Neural cell (in vitro differentiated cells): ENCODE measurements around the gene NECTIN4.

ENCODE experiments used
- EP300 ChIP-seq: fragments of 450-650 bp; conservative IDR thresholded peaks from 2 replicates; pipeline ENCODE4 v1.6.1; 2014; ENCODE audit warnings: antibody characterized with exemption, mild to moderate bottlenecking, moderate library complexity; ENCODE audit not compliant: poor library complexity, severe bottlenecking
- EZH2 ChIP-seq: fragments of 200-600, 300-800 bp; shearing (Covaris generic), sonication (generic); IDR thresholded peaks from 2 replicates; pipeline ENCODE4 v1.6.1; 2014; ENCODE audit warnings: antibody characterized with exemption, low read length, borderline replicate concordance, mild to moderate bottlenecking; ENCODE audit not compliant: insufficient read depth, poor library complexity, severe bottlenecking
- MXI1 ChIP-seq: fragments of 450-650 bp; conservative IDR thresholded peaks from 2 replicates; pipeline ENCODE4 v1.6.1; 2014; ENCODE audit warnings: antibody characterized with exemption, mild to moderate bottlenecking; ENCODE audit not compliant: poor library complexity, severe bottlenecking
- POLR2AphosphoS5 ChIP-seq: IDR thresholded peaks from 2 replicates; pipeline ENCODE4 v1.6.1; 2012
- RAD21 ChIP-seq: fragments of 450-650 bp; conservative IDR thresholded peaks from 2 replicates; pipeline ENCODE4 v1.6.1; 2014; ENCODE audit warnings: antibody characterized with exemption, mild to moderate bottlenecking, moderate library complexity
- SMC3 ChIP-seq: fragments of 450-650 bp; conservative IDR thresholded peaks from 2 replicates; pipeline ENCODE4 v1.6.1; 2014; ENCODE audit warnings: antibody characterized with exemption, mild to moderate bottlenecking, moderate library complexity; ENCODE audit not compliant: poor library complexity
- TAF1 ChIP-seq: IDR thresholded peaks from 2 replicates; pipeline ENCODE4 v1.6.1; 2012; ENCODE audit warnings: low read depth
- TF ChIP-seq, protein P1 (sequence below): fragments of 450-650 bp; IDR thresholded peaks from 2 replicates; pipeline ENCODE4 v1.5.1; 2014; ENCODE audit warnings: antibody characterized with exemption, mild to moderate bottlenecking, moderate library complexity; ENCODE audit not compliant: poor library complexity, severe bottlenecking
- TF ChIP-seq, protein P2 (sequence below): IDR thresholded peaks from 2 replicates; pipeline ENCODE4 v1.6.1; 2012; ENCODE audit warnings: borderline replicate concordance

DNA sequence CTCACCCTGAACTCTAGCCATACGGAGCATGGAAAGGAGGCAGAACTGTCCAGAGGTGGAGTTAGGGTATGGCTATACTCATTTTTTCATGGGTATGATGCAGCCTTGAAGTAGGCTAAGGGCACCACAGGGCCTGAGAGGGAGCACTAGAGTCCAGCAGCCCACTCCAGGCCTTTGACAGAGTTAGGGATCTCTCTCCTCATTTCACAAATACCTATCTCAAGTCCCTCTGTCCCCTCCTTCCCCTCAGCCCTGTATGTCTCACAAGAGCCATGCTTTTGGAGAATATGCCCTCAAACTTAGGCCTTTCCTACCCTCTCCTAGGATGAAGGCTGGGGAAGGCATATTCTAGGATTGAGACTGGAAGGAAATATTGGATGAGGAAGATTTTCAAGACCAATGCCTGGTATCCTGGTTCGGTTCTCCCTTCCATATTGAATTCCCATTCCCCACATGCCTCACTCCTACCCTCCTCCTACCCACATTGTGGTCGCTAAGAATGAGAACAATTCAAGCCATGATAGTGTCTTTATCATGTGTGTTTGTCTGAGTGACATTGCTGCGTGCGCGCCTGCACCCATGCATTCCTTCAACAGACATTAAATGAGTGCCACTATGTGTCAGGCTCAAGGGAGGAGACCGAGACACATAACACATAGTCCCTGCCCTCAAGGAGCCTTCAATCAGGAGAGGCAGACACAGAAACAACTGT is 2.6 kb upstream of the NECTIN4 start:
- TF ChIP-seq, protein P1, sequence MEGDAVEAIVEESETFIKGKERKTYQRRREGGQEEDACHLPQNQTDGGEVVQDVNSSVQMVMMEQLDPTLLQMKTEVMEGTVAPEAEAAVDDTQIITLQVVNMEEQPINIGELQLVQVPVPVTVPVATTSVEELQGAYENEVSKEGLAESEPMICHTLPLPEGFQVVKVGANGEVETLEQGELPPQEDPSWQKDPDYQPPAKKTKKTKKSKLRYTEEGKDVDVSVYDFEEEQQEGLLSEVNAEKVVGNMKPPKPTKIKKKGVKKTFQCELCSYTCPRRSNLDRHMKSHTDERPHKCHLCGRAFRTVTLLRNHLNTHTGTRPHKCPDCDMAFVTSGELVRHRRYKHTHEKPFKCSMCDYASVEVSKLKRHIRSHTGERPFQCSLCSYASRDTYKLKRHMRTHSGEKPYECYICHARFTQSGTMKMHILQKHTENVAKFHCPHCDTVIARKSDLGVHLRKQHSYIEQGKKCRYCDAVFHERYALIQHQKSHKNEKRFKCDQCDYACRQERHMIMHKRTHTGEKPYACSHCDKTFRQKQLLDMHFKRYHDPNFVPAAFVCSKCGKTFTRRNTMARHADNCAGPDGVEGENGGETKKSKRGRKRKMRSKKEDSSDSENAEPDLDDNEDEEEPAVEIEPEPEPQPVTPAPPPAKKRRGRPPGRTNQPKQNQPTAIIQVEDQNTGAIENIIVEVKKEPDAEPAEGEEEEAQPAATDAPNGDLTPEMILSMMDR = no peak
- no peak for TF ChIP-seq EZH2
- TF ChIP-seq, protein P2, sequence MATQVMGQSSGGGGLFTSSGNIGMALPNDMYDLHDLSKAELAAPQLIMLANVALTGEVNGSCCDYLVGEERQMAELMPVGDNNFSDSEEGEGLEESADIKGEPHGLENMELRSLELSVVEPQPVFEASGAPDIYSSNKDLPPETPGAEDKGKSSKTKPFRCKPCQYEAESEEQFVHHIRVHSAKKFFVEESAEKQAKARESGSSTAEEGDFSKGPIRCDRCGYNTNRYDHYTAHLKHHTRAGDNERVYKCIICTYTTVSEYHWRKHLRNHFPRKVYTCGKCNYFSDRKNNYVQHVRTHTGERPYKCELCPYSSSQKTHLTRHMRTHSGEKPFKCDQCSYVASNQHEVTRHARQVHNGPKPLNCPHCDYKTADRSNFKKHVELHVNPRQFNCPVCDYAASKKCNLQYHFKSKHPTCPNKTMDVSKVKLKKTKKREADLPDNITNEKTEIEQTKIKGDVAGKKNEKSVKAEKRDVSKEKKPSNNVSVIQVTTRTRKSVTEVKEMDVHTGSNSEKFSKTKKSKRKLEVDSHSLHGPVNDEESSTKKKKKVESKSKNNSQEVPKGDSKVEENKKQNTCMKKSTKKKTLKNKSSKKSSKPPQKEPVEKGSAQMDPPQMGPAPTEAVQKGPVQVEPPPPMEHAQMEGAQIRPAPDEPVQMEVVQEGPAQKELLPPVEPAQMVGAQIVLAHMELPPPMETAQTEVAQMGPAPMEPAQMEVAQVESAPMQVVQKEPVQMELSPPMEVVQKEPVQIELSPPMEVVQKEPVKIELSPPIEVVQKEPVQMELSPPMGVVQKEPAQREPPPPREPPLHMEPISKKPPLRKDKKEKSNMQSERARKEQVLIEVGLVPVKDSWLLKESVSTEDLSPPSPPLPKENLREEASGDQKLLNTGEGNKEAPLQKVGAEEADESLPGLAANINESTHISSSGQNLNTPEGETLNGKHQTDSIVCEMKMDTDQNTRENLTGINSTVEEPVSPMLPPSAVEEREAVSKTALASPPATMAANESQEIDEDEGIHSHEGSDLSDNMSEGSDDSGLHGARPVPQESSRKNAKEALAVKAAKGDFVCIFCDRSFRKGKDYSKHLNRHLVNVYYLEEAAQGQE = no peak
- no peak for TF ChIP-seq POLR2AphosphoS5
- TF ChIP-seq EP300 = no peak
- no peak for TF ChIP-seq MXI1
- no peak for TF ChIP-seq RAD21
- no peak for TF ChIP-seq SMC3
- TF ChIP-seq TAF1 = no peak
